Stimulated activated CD4-positive, alpha-beta T cell treated with anti-CD3 and anti-CD28 coated beads, Interleukin-2, amount 100 ng/mL, for 4 hours (primary cell): ENCODE data around the gene ATP2B2.

Source experiments
- DNase-seq: peaks from one replicate; pipeline ENCODE4 v3.0.0-alpha.2; 2020; ENCODE audit warnings: low read depth

Gene ATP2B2

GRCh38 chr3:10510743-10511432 lies 5.5 kb upstream of the ATP2B2 start:
- no peak for DNase-seq

GRCh38 chr3:10510086-10510742 lies 4.8 kb upstream of the ATP2B2 start:
- no peak for DNase-seq

DNA sequence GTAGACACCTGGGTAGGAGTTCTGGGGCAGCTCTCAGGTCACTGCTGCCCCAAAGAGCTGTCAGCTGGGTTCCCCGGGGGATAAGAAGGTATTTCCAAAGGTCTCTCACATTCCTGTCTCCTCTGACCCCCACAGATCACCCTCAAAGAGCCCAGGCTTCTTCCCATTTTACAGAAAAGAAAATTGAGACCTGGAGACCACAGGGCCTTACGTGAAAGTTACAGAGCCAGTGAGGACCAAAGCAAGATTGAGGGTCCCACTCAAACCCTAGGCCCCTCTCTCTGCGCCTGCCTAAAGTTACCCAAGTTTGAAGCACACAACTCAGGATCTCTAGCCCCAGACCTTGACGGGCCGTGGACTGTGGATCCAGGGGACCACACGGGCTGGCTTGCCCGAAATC lies 3.9 kb upstream of the ATP2B2 start:
- no peak for DNase-seq

GRCh38 chr3:10508619-10509260 lies 3.4 kb upstream of the ATP2B2 start:
- no peak for DNase-seq

DNA sequence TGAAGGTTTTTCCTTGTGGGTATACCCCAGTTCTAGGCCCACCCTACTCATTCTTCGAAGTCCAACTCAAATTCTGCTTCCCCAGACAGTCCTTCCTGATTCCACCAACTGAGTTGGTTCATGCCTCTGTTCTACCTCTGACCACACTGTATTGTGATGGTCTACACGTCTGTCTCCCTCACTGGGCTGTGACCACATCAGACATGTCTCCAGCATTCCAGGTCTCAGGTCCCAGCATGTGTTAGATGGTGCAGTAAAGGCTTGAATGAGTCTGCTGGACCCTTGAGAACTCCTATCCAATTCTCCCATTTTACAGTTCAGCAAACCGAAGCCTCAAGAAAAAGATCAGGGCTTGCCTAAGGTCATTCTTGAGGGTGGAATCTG lies 2.8 kb upstream of the ATP2B2 start:
- no peak for DNase-seq

GRCh38 chr3:10507331-10507730 lies 1.9 kb upstream of the ATP2B2 start:
- DNase-seq = no peak

DNA sequence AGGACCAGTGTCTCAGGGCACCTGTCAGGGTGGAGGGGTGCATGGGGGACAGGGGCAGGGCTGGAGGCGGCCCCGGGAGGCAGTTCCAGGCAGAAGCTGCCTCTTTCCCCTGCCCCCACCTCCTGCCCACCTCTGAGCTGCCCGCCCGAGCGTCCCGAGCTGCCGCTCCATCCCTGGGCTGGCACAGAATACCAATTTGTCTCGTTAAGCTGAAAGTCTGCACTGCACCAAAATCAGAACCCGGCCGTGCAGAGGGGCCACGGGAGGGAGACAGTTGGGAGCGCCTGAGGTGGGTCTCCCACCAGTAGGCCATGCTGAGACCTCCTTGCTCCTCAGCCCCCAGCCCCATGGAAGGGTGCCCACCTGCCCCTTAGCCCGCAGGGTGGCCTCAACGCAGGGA lies 1.3 kb upstream of the ATP2B2 start:
- DNase-seq = no peak

GRCh38 chr3:10505791-10506585 lies 602 bp upstream of the ATP2B2 start:
- DNase-seq = no peak

DNA sequence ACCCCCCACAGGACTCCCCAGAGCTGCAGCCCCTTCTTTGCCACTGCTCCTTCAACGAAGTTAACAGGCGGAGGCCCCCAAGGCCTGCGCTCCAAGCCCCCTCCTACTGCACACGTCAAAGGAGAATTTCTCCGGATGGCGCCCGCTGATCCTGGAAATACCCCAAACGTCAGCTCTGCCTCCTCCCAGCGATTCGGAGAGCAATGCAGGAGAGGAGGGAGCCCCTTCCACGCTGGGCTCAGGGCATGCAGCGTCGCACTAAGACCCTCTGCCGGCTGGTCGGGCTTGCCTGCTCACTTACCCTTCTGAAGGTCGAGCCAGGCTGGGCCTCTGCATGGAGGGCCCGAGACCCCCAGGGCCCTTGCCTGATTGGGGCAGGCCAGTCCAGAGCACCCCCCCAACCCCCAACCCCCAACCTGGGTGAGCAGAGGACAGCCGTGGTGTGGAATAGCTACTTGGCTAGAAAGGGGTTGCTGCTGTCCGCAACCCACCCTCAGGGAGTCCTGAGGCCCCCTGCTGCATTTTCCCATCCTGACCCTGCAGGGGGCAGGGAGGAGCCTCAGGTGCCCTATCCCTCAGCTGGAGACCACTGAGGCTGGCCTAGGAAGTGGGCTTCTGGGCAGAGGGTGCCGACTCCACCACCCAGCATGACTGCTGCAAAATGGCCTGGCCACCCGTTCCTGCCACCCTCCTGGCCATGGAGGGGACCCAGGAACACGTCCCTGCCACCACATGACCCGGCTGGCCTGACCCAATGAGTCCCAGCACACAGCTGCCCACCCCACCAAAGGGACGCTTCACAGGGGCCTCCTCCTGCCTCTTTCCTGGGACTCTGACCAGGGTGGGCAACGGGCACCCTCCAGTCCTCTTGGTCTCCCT lies 976 bp downstream of the ATP2B2 start:
- no peak for DNase-seq

GRCh38 chr3:10503217-10503796 lies 2.1 kb downstream of the ATP2B2 start:
- no peak for DNase-seq

DNA sequence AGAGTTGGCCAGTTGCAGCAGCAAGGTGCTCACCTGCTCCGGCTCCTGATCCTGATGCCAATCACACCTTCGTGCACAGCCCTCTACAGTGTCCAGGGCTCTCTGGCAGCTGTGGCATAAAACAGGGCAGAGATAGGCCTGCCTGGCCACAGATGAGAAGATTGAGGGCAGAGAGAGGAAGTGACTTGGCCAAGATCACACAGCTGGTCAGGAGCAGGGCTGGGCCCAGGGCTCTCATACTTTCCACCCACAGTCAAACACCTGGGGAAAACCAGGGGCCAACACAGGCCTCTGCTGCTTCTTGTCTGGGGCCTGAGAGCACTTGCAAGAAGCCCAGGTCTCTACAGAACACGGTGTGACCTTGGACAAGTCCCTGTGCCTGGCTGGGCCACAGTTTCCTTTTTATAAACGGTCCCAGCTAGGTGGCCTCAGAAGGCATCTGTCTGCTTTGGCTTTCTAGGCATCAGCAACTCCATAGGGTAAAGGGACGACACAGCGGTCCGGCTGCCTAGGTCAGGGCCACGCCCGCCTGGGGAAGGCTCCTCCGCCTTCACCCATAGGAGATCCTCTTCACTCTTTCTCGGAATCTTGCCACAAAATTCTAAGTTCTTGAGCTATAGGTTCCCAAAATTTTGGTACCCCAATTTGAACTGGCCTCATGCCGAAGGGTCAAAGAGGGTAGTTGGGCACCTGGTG lies 3.1 kb downstream of the ATP2B2 start:
- no peak for DNase-seq

DNA sequence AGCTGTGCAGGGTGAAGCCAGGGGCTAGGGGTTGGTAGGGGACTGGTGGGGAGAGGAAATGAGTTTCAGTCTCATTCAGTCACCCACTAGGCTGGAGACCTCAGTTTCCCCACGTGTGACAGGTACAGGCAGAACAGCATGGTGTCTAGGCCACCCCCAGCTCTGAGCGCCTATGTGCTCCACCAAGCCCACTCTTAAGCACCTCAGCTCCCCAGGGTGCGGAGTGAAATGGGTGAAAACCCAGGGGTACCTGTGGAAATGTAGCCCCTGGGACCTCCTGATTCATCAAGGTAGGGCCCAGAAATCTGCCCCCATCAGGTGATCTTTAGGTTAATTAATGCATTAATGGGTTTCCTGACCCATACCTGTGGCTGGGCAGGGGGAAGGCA lies 3.7 kb downstream of the ATP2B2 start:
- no peak for DNase-seq

- no peak for DNase-seq
Observed at GRCh38 chr3:10500717-10501663, 4.4 kb downstream of the ATP2B2 start.

GRCh38 chr3:10498271-10498670 lies 7.1 kb downstream of the ATP2B2 start:
- no peak for DNase-seq

DNA sequence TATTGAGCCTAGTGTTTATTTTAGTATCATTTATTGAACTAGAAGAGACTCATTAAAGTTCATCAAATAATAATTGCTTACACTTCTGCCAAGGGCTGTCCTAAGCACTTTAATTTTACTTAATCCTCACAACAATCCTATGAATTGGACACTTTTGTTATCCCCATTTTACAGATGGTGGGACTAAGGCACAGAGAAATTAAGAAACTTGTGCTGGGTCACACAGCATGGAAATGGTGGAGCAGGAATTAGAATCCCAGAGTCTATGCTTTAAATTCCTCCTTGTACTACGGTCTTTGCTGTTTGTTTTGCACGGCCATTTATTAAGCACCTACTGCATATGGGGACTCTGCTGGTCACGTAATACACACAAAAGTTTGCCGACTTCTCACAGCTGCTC lies 7.9 kb downstream of the ATP2B2 start:
- DNase-seq = no peak

DNA sequence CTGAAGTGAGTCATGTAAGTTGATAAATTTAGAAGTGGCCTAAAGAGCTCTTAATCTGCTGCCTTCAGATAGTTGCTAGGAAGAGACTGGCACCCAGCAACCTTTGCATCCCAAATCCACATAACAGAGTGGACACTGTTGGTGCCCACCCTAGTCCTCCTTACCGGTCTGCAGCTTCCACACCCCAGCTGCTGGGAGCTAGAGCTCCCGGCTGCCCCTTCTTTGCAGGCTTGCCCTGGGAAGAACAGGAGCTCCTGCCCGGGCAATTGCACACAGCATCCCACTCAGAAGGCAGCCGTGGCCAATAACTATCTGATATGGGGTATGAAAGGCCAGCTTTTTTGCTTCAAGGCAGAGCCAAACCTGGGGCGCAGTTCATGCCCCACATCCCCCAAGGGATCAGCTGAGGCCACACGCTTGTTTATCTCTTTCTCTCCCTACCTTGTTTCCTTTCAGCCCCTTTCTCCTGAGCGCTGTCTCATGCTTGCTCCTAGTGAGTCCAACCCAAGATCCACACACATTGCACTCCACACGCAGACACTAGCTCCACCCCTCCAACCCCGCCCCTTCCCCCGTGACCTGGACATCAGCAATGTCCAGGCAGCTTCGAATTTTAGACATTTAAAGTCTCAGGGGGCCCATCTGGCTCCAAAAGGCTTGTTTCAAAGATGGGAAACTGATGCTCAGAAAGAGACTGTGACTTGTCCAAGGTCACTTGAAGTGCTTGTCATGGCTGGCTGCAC lies 9.1 kb downstream of the ATP2B2 start:
- DNase-seq = no peak

- no peak for DNase-seq
Observed at GRCh38 chr3:10495614-10496013, 9.8 kb downstream of the ATP2B2 start.

DNA sequence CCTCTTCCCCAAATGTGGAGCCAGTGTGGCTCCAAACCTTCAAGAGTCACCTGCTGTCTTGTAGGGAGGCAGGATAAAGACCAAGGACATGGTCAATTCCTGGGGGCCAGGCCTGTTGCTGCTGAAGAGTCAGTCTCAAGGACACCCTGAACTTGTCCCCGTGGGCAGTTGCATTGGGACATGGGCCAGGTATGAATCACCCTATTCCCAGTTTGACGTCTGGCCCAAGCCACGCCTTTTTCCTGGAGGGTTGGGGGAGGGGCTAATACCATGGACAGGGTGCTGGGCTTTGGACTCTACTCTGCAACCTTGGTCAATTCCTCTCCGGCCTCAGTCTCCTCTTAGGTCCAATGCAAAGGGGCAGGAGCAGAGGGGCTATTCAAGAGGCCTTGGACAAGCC lies 10.4 kb downstream of the ATP2B2 start:
- DNase-seq = no peak

DNA sequence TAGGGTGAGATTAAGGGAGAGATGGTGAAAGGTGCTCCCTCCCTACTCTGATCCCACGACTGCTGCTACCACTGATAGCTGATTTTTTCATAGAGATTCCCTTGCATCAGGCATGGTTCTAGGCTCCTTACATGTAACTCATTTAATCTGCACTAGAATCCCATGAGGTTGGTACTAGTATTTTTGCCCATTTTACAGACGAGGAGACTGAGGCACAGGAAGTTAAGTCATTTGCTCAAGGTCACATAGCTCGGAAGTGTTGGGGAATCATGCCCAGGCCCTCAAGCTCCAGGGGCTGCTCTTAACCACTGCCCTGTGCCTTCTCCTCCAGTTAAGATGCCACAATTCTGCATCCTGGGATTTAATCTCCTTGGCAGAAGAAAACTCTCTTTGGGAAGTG lies 11.2 kb downstream of the ATP2B2 start:
- no peak for DNase-seq
